ENCODE data around the gene S1PR1.

DNA sequence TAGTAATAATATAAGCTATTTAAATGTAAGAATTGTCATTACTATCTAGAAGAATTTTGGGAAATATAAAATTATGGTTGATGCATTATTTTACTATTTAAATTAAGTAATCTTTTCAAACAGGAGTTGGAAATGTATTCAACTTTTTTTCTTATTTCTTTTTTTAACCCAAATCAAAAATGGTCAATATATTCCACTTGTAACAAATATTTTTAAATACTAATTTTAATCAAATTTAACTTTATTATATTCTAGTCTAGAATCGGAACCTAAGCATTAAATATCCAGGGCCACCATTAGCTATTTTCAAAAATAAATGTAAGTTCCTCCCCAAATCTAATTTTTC is 37.2 kb upstream of the S1PR1 start:
- TF ChIP-seq, protein P1, sequence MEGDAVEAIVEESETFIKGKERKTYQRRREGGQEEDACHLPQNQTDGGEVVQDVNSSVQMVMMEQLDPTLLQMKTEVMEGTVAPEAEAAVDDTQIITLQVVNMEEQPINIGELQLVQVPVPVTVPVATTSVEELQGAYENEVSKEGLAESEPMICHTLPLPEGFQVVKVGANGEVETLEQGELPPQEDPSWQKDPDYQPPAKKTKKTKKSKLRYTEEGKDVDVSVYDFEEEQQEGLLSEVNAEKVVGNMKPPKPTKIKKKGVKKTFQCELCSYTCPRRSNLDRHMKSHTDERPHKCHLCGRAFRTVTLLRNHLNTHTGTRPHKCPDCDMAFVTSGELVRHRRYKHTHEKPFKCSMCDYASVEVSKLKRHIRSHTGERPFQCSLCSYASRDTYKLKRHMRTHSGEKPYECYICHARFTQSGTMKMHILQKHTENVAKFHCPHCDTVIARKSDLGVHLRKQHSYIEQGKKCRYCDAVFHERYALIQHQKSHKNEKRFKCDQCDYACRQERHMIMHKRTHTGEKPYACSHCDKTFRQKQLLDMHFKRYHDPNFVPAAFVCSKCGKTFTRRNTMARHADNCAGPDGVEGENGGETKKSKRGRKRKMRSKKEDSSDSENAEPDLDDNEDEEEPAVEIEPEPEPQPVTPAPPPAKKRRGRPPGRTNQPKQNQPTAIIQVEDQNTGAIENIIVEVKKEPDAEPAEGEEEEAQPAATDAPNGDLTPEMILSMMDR (IDR thresholded peaks at IDR 0.05 in 4 of 5, conservative IDR thresholded peaks at IDR 0.05 in 1 of 5): no peak
- TF ChIP-seq POLR2A (IDR thresholded peaks at IDR 0.05): no peak

Measured in gastrocnemius medialis (tissue), 4 donors.